Measurements from ENCODE around the gene MYNN.

Gene MYNN

GRCh38 chr3:169825316-169825715, 52.1 kb downstream of the MYNN start:
- no peaks in the 10 kb centered on the region for H3K79me1 ChIP-seq (ENCODE audit: low read length)
- no peak overlapping the region for H2BK120ac ChIP-seq (ENCODE audit: low read depth, low read length)
- H4K5ac ChIP-seq (ENCODE audit: low read length): no peak overlapping the region
- DNase-seq: no peak
- no peak overlapping the region for H4K8ac ChIP-seq (ENCODE audit: low read depth, low read length)
- no peak overlapping the region for H2BK15ac ChIP-seq (replicated peaks; ENCODE audit: low read depth)
- no peaks in the 10 kb centered on the region for H3K27me3 ChIP-seq (ENCODE audit: insufficient read depth, low read length, poor library complexity)
- H3K4me3 ChIP-seq (ENCODE audit: low read length): no peak overlapping the region
- H3K9ac ChIP-seq (ENCODE audit: low read length): no peak overlapping the region
- no peak overlapping the region for H3K27ac ChIP-seq (ENCODE audit: low read depth, low read length)
- H3K79me2 ChIP-seq (ENCODE audit: control insufficient read depth, insufficient read depth, low read length): no peaks in the 10 kb centered on the region
- no peak overlapping the region for H3K4ac ChIP-seq (ENCODE audit: low read depth, low read length)
- WGBS (ENCODE audit: extremely low coverage, insufficient coverage, low lambda C conversion rate): no CpG with 5 or more reads among the region's 3 CpGs
- H3K36me3 ChIP-seq (ENCODE audit: control insufficient read depth, insufficient read depth, low read length): no peaks in the 10 kb centered on the region
- H2AK5ac ChIP-seq (ENCODE audit: low read length): no peak overlapping the region
- H3K56ac ChIP-seq (ENCODE audit: low read length): no peak overlapping the region
- no peak overlapping the region for H3K23ac ChIP-seq (ENCODE audit: low read length)
- no peak overlapping the region for H3K4me2 ChIP-seq (ENCODE audit: low read length)
- no peak overlapping the region for H3K18ac ChIP-seq (ENCODE audit: low read length)
- no peak overlapping the region for H2BK5ac ChIP-seq (ENCODE audit: low read length)
- H3K4me1 ChIP-seq (ENCODE audit: control insufficient read depth, low read depth, low read length): no peaks in the 10 kb centered on the region

GRCh38 chr3:169827712-169828111, 54.5 kb downstream of the MYNN start:
- Histone ChIP-seq H3K79me2 (ENCODE audit: control insufficient read depth, insufficient read depth, low read length) (no peaks in the 10 kb centered on the region), H3K4me3 (ENCODE audit: low read length) (no peak overlapping the region), H3K27ac (ENCODE audit: low read depth, low read length) (no peak overlapping the region), H3K4me1 (ENCODE audit: control insufficient read depth, low read depth, low read length) (no peaks in the 10 kb centered on the region), H3K18ac (ENCODE audit: low read length) (no peak overlapping the region), H3K36me3 (ENCODE audit: control insufficient read depth, insufficient read depth, low read length) (no peaks in the 10 kb centered on the region), H3K23ac (ENCODE audit: low read length) (no peak overlapping the region), H2BK120ac (ENCODE audit: low read depth, low read length) (no peak overlapping the region), H2BK5ac (ENCODE audit: low read length) (no peak overlapping the region), H2AK5ac (ENCODE audit: low read length) (no peak overlapping the region), H2BK15ac (replicated peaks; ENCODE audit: low read depth) (no peak overlapping the region), H3K79me1 (ENCODE audit: low read length) (no peaks in the 10 kb centered on the region), H3K4me2 (ENCODE audit: low read length) (no peak overlapping the region), H3K9ac (ENCODE audit: low read length) (no peak overlapping the region), H3K27me3 (ENCODE audit: insufficient read depth, low read length, poor library complexity) (no peaks in the 10 kb centered on the region), H3K4ac (ENCODE audit: low read depth, low read length) (no peak overlapping the region), H3K56ac (ENCODE audit: low read length) (no peak overlapping the region), H4K8ac (ENCODE audit: low read depth, low read length) (no peak overlapping the region), H4K5ac (ENCODE audit: low read length) (no peak overlapping the region)
- no peak for DNase-seq
- WGBS (ENCODE audit: extremely low coverage, insufficient coverage, low lambda C conversion rate): no CpG with 5 or more reads among the region's 4 CpGs

DNA sequence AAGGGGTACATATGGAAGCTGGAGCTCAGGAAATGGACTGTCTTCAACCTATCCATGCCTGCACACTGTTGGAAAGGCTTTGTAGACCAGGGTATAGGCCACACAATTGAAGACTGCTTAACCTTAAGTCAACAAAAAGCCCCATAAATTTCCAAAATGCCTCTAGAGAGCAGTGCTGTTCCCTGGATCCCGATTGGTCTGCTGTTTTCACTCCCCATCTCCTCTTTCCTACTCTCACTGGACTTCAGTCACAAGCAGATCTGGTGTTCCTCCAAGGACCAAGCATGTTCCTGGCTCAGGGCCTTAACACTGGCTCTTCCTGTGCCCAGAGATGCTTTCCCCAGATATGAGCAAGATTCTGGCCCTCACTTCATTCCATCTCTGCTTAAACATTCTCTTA, 62.3 kb downstream of the MYNN start:
- Histone ChIP-seq H3K18ac (ENCODE audit: low read length) (no peak overlapping the region), H3K4me3 (ENCODE audit: low read length) (no peak overlapping the region), H2BK120ac (ENCODE audit: low read depth, low read length) (no peak overlapping the region), H2BK5ac (ENCODE audit: low read length) (no peak overlapping the region), H3K23ac (ENCODE audit: low read length) (no peak overlapping the region), H3K27me3 (ENCODE audit: insufficient read depth, low read length, poor library complexity) (no peaks in the 10 kb centered on the region), H3K9ac (ENCODE audit: low read length) (no peak overlapping the region), H4K8ac (ENCODE audit: low read depth, low read length) (no peak overlapping the region), H3K56ac (ENCODE audit: low read length) (no peak overlapping the region), H3K27ac (ENCODE audit: low read depth, low read length) (no peak overlapping the region), H3K4me2 (ENCODE audit: low read length) (no peak overlapping the region), H2AK5ac (ENCODE audit: low read length) (no peak overlapping the region), H3K79me2 (ENCODE audit: control insufficient read depth, insufficient read depth, low read length) (no peaks in the 10 kb centered on the region), H4K5ac (ENCODE audit: low read length) (no peak overlapping the region), H2BK15ac (replicated peaks; ENCODE audit: low read depth) (no peak overlapping the region), H3K4me1 (ENCODE audit: control insufficient read depth, low read depth, low read length) (no peaks in the 10 kb centered on the region), H3K36me3 (ENCODE audit: control insufficient read depth, insufficient read depth, low read length) (no peaks in the 10 kb centered on the region), H3K4ac (ENCODE audit: low read depth, low read length) (no peak overlapping the region), H3K79me1 (ENCODE audit: low read length) (no peaks in the 10 kb centered on the region)
- no CpG with 5 or more reads among the region's 1 CpG for WGBS (ENCODE audit: extremely low coverage, insufficient coverage, low lambda C conversion rate)
- no peak for DNase-seq

DNA sequence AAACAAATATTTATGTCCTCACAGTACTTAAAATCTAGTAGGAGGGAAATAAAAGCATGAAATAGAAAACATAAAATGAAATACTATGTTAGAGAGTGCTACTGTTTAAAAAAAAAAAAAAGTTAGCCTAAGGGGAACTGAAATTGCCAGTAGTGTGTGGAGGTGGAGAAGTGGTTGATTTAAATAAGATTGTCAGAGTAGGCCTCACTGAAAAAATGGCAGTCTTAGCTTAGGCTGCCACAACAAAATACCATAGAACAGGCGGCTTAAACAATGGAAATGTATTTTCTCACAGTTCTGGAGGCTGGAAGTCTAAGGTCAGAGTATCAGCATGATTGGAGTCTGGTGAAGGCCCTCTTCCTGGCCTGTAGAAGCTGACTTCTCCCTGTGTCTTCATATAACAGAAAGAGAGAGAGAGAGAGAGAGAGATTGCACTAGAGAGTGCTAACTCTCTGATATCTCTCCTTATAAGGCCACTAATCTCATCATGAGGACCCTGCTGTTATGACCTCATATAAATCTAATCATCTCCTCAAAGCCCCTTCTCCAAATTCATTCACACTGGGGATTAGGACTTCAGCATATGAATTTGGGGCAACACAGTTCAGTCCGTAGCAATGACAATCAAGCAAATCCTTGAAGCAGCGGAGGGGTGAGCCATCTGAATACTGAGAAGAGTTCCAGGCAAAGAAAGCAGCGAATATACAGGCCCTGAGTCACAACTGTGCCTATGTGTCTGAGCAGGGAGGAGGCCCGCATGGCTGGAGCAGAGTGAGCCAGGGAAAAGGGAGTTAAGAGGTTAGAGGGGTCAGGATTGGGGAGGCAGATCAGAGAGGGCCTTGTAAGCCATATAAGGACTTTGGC, 63.1 kb downstream of the MYNN start:
- H3K27ac ChIP-seq (ENCODE audit: low read depth, low read length): no peak overlapping the region
- H2BK15ac ChIP-seq (replicated peaks; ENCODE audit: low read depth): no peak overlapping the region
- no peak overlapping the region for H3K4ac ChIP-seq (ENCODE audit: low read depth, low read length)
- H3K27me3 ChIP-seq (ENCODE audit: insufficient read depth, low read length, poor library complexity): no peaks in the 10 kb centered on the region
- H2BK5ac ChIP-seq (ENCODE audit: low read length): no peak overlapping the region
- H4K5ac ChIP-seq (ENCODE audit: low read length): no peak overlapping the region
- H3K18ac ChIP-seq (ENCODE audit: low read length): no peak overlapping the region
- no peak overlapping the region for H2AK5ac ChIP-seq (ENCODE audit: low read length)
- no peak overlapping the region for H2BK120ac ChIP-seq (ENCODE audit: low read depth, low read length)
- H3K56ac ChIP-seq (ENCODE audit: low read length): no peak overlapping the region
- no CpG with 5 or more reads among the region's 5 CpGs for WGBS (ENCODE audit: extremely low coverage, insufficient coverage, low lambda C conversion rate)
- no peak overlapping the region for H3K23ac ChIP-seq (ENCODE audit: low read length)
- no peaks in the 10 kb centered on the region for H3K4me1 ChIP-seq (ENCODE audit: control insufficient read depth, low read depth, low read length)
- no peak overlapping the region for H3K4me2 ChIP-seq (ENCODE audit: low read length)
- H4K8ac ChIP-seq (ENCODE audit: low read depth, low read length): no peak overlapping the region
- H3K79me1 ChIP-seq (ENCODE audit: low read length): no peaks in the 10 kb centered on the region
- no peak overlapping the region for H3K9ac ChIP-seq (ENCODE audit: low read length)
- no peaks in the 10 kb centered on the region for H3K79me2 ChIP-seq (ENCODE audit: control insufficient read depth, insufficient read depth, low read length)
- peak; percentile 30 for DNase-seq
- no peak overlapping the region for H3K4me3 ChIP-seq (ENCODE audit: low read length)
- H3K36me3 ChIP-seq (ENCODE audit: control insufficient read depth, insufficient read depth, low read length): no peaks in the 10 kb centered on the region

- no peak overlapping the region for H3K4ac ChIP-seq (ENCODE audit: low read depth, low read length)
- no peak overlapping the region for H3K18ac ChIP-seq (ENCODE audit: low read length)
- H3K27me3 ChIP-seq (ENCODE audit: insufficient read depth, low read length, poor library complexity): no peaks in the 10 kb centered on the region
- H3K36me3 ChIP-seq (ENCODE audit: control insufficient read depth, insufficient read depth, low read length): no peaks in the 10 kb centered on the region
- no peak overlapping the region for H3K4me3 ChIP-seq (ENCODE audit: low read length)
- no peaks in the 10 kb centered on the region for H3K4me1 ChIP-seq (ENCODE audit: control insufficient read depth, low read depth, low read length)
- no peak for DNase-seq
- no peaks in the 10 kb centered on the region for H3K79me1 ChIP-seq (ENCODE audit: low read length)
- H4K8ac ChIP-seq (ENCODE audit: low read depth, low read length): no peak overlapping the region
- H3K27ac ChIP-seq (ENCODE audit: low read depth, low read length): no peak overlapping the region
- no peak overlapping the region for H2BK5ac ChIP-seq (ENCODE audit: low read length)
- H3K56ac ChIP-seq (ENCODE audit: low read length): no peak overlapping the region
- no peak overlapping the region for H3K23ac ChIP-seq (ENCODE audit: low read length)
- H2BK15ac ChIP-seq (replicated peaks; ENCODE audit: low read depth): no peak overlapping the region
- no CpG with 5 or more reads among the region's 3 CpGs for WGBS (ENCODE audit: extremely low coverage, insufficient coverage, low lambda C conversion rate)
- no peak overlapping the region for H2BK120ac ChIP-seq (ENCODE audit: low read depth, low read length)
- H4K5ac ChIP-seq (ENCODE audit: low read length): no peak overlapping the region
- H3K79me2 ChIP-seq (ENCODE audit: control insufficient read depth, insufficient read depth, low read length): no peaks in the 10 kb centered on the region
- no peak overlapping the region for H3K9ac ChIP-seq (ENCODE audit: low read length)
- H2AK5ac ChIP-seq (ENCODE audit: low read length): no peak overlapping the region
- H3K4me2 ChIP-seq (ENCODE audit: low read length): no peak overlapping the region
Measured at GRCh38 chr3:169836942-169837275, 63.7 kb downstream of the MYNN start.

GRCh38 chr3:169838511-169839030, 65.4 kb downstream of the MYNN start:
- H3K9ac ChIP-seq (ENCODE audit: low read length): no peak overlapping the region
- no peaks in the 10 kb centered on the region for H3K27me3 ChIP-seq (ENCODE audit: insufficient read depth, low read length, poor library complexity)
- no peaks in the 10 kb centered on the region for H3K36me3 ChIP-seq (ENCODE audit: control insufficient read depth, insufficient read depth, low read length)
- no peak overlapping the region for H2AK5ac ChIP-seq (ENCODE audit: low read length)
- WGBS (ENCODE audit: extremely low coverage, insufficient coverage, low lambda C conversion rate): no CpG with 5 or more reads among the region's 1 CpG
- no peaks in the 10 kb centered on the region for H3K4me1 ChIP-seq (ENCODE audit: control insufficient read depth, low read depth, low read length)
- H3K4me2 ChIP-seq (ENCODE audit: low read length): no peak overlapping the region
- H4K8ac ChIP-seq (ENCODE audit: low read depth, low read length): no peak overlapping the region
- no peak overlapping the region for H3K27ac ChIP-seq (ENCODE audit: low read depth, low read length)
- no peak overlapping the region for H3K4ac ChIP-seq (ENCODE audit: low read depth, low read length)
- DNase-seq: no peak
- no peak overlapping the region for H3K56ac ChIP-seq (ENCODE audit: low read length)
- H3K79me2 ChIP-seq (ENCODE audit: control insufficient read depth, insufficient read depth, low read length): no peaks in the 10 kb centered on the region
- no peak overlapping the region for H2BK120ac ChIP-seq (ENCODE audit: low read depth, low read length)
- H3K4me3 ChIP-seq (ENCODE audit: low read length): no peak overlapping the region
- no peak overlapping the region for H3K18ac ChIP-seq (ENCODE audit: low read length)
- no peak overlapping the region for H2BK15ac ChIP-seq (replicated peaks; ENCODE audit: low read depth)
- no peaks in the 10 kb centered on the region for H3K79me1 ChIP-seq (ENCODE audit: low read length)
- H3K23ac ChIP-seq (ENCODE audit: low read length): no peak overlapping the region
- H4K5ac ChIP-seq (ENCODE audit: low read length): no peak overlapping the region
- H2BK5ac ChIP-seq (ENCODE audit: low read length): no peak overlapping the region
